LNCAP (cell line): ENCODE data around the gene MEN1.

Experiments used
- TF ChIP-seq, protein P1 (sequence below): fragments of 450-650 bp; IDR thresholded peaks from 2 replicates; pipeline ENCODE4 v1.5.1; 2017; ENCODE audit warnings: mild to moderate bottlenecking

The MEN1 gene

DNA sequence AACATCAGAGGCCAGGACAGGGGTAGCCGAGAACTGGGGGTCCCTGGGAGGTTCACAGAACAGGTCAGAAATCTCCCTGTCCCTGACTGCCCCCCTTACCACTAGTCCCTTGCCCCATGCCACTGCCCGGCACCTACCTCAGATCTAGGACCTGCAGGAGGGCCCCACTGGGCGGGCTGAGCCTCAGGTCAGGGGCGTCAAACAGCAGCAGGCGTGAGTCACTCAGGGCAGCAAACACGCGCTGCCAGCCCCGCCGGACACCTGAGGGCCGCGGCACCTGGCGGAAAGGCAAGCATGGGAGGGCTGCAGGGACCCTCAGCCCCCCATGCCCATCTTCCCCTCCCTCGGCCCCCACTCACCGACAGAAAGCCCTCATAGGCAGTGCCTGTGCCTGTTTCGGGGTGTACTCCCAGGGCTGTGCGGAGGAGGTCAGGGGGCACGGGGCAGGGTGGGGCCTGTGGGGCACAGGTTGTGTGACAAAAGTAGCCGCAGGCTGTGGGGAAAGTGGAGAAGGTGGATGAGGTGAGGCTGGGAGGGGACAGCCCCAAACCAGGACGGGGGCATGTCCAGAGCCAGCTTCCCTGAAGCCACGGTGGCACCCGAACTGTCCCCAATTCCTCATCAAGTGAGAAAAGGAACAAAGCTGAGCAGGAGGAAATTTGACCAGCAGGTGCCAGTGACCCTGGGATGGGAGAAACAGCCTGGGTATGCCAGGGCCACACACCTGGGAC lies 22.3 kb upstream of the MEN1 start:
- TF ChIP-seq, protein P1, sequence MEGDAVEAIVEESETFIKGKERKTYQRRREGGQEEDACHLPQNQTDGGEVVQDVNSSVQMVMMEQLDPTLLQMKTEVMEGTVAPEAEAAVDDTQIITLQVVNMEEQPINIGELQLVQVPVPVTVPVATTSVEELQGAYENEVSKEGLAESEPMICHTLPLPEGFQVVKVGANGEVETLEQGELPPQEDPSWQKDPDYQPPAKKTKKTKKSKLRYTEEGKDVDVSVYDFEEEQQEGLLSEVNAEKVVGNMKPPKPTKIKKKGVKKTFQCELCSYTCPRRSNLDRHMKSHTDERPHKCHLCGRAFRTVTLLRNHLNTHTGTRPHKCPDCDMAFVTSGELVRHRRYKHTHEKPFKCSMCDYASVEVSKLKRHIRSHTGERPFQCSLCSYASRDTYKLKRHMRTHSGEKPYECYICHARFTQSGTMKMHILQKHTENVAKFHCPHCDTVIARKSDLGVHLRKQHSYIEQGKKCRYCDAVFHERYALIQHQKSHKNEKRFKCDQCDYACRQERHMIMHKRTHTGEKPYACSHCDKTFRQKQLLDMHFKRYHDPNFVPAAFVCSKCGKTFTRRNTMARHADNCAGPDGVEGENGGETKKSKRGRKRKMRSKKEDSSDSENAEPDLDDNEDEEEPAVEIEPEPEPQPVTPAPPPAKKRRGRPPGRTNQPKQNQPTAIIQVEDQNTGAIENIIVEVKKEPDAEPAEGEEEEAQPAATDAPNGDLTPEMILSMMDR, result no peak

DNA sequence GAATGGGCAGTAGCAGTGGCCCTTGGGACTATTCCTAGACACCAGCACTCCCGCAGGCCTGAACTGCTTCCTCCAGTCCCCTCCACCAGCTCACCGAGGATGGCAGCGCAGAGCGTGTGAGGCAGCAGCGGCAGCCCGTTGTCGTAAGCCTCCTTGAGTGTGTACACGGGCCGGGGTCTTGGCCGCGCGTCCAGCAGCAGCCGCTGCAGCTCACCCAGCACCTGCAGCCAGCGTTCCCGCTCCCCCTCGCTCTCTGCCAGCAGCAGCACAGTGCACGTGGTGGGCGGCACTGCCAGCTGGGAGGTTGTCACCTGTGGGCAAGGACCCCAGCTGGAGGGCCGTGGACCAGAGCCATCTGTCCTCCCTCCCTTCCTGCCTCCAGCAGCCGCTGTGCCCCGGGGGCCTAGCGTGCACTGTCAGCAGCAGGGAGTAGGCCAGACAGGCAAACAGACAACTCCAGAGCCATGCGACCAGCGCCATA lies 21.1 kb upstream of the MEN1 start:
- TF ChIP-seq, protein P1, result no peak

DNA sequence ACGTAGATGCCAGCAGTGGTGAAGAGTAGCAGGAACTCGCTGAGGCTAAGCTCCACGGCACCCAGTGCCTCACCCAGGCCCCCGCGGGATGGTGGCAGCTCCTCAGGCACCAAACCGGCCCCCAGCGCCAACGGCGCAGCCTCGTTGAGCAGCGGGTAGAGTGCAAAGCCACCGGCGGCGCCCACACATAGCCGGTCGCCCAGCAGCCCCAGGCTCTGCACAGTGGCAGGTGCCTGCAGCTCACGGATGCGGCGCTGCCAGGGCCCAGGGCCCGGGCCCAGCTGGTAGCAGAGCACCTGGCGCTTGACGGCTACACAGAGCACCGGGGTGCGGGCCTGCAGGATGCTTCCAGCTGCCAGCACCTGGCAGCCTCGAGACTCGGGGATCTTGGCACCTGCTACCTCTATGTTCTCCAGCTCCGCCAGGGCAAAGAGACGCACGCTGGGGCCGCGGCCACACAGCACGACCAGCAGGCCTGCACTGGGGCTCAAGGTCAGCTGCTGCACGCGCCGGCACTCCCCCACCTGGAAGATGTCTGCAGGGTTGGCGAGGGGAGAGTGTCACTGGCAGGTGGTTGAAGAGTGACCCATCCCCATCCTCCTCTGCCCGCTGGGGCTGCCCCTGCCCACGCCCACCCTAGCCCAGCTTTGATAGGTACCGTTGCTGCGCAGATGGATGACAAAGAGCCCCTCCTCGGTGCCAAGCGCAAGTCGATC lies 19.3 kb upstream of the MEN1 start:
- TF ChIP-seq, protein P1, result no peak

DNA sequence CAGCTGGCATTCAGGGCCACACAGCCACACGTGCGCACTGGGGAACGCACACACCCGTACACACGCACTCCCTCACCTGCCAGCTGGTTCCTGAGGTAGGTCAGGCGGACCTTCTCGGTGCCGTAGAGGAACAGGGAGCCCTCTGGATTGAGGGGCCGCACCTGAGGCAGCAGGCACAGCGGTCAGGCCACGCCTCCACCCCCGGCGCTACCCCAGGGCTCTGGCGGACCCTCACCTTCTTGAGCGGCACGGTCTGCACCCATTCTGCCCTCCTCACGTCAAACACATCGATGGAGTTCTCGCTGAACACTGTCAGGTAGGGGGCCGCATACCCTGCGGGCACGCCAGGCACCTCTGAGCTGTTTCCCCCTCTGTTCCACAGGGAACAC lies 17.1 kb upstream of the MEN1 start:
- TF ChIP-seq, protein P1, result no peak

DNA sequence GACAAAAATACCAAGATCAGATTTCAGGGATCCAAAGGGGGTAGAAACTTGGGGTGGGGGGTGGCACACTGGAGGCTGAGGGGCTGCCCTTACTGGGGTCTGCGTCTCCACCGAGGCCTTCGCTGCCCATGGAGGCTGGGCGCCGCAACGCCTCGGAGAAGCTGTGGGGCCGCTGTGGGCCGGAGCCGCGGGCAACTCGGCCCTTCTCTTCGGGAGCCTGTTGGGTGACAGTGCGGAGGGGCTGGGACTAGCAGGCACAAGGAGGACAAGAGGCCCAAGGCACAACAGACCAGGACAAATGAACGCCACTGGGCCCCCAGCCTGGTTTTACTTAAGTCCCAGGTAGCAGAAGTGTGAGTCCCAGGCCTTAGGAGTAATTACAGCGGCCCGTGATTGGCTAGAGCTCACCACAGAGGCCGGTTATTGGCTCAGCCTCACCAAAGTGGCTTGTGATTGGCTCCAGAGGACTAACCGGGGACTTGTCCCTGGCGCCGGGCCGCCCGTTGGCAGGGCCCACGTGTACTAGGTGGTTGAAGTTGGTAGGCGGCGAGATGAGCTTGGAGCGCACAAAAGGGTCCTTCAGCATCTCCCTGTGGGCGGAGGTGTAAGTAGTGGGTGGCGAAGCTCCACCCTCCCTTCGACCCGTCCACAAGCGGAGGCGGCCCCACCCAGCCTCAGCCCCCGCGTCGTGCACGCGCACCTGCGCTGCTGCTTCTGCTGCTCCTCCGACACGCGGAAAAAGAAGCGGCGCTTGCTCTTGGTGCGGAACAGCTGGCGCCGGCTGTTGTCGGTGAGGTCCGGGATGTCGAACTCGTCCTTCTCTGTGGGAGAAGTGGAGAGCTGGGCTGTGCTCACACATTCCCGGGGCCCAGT lies 16.5 kb upstream of the MEN1 start:
- TF ChIP-seq, protein P1, result no peak

DNA sequence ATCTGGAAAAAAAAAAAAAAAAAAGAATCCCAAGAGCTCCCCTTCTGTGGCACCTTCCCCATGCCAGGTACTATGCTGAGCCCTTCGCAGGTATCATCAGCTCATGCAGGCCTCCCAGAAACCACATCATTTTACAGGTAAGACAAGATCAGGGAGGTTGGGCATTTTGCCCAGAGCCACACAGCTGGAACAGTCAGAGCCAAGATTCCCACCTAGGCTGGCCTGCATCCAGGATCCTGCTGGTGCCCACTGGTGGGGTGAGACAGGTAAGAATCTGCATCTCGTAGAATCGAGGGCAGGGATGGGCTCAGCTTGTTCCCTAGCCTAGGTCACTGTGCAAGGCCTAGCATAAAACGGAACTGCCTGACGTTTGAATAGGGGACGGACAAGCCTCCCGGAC lies 15.7 kb upstream of the MEN1 start:
- TF ChIP-seq, protein P1, result no peak

DNA sequence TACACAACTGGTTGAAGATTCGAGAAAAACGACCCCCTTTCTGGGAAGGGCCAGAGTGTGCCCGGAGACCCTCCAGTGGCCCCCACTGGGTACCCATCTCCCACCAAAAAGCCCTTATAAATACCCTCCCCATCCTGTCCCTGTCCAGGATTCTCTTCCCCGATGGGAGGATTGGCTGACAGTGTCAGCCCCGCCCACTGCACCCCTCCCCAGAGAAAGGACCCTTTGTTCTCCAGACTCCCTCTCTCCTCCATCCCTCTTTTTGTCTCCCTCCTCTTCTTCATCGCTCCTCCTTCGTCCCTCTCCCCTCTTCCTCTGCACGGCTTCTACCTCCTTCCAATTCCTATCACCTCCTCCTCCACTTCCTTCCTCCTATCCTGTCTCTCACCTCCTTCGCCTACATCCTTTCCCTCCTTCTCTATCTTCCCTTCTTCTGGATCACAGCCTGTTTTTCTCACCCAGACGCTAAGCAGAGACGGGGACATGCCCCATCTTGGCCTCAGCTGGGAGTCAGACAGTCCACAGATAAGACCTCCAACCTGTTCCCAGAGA lies 13.3 kb upstream of the MEN1 start:
- TF ChIP-seq, protein P1, result no peak
